GM18951 (cell line): ENCODE data around the gene STEAP2.

Experiments
- POLR2A ChIP-seq: IDR thresholded peaks from 4 replicates; pipeline ENCODE4 v1.6.1; 2011; ENCODE audit warnings: mild to moderate bottlenecking; ENCODE audit not compliant: insufficient read length, insufficient read depth; ENCODE audit errors: extremely low read depth
- in situ Hi-C: fragments of 300-500 bp; cut with MboI; formaldehyde crosslinking; loops from one replicate; pipeline ENCODE4 v1.12.0; 2022; ENCODE audit warnings: low sequenced_read_pairs, mixed read lengths, inconsistent platforms; ENCODE audit not compliant: unreplicated experiment

STEAP2 gene

GRCh38 chr7:90213521-90213920 is 2.0 kb downstream of the STEAP2 start:
- TF ChIP-seq POLR2A = no peak
- in situ Hi-C loops = no loop called here

- in situ Hi-C loops = no loop called here
- TF ChIP-seq POLR2A = no peak
These were observed 4.6 kb downstream of the STEAP2 start for GRCh38 chr7:90216080-90216674.

GRCh38 chr7:90216771-90217170 is 5.2 kb downstream of the STEAP2 start:
- TF ChIP-seq POLR2A = no peak
- in situ Hi-C loops = no loop called here

GRCh38 chr7:90222390-90222789 is 10.8 kb downstream of the STEAP2 start:
- in situ Hi-C loops = no loop called here
- no peak for TF ChIP-seq POLR2A

GRCh38 chr7:90222811-90223725 is 11.5 kb downstream of the STEAP2 start:
- no peak for TF ChIP-seq POLR2A
- in situ Hi-C loops = no loop called here

- no peak for TF ChIP-seq POLR2A
- in situ Hi-C loops = no loop called here
These were observed 12.7 kb downstream of the STEAP2 start for GRCh38 chr7:90224195-90224594.

GRCh38 chr7:90225181-90225580 is 13.6 kb downstream of the STEAP2 start:
- TF ChIP-seq POLR2A = no peak
- in situ Hi-C loops = no loop called here

- TF ChIP-seq POLR2A = no peak
- in situ Hi-C loops = no loop called here
These were observed 14.1 kb downstream of the STEAP2 start for GRCh38 chr7:90225601-90226000.

GRCh38 chr7:90227259-90227658 is 15.7 kb downstream of the STEAP2 start:
- in situ Hi-C loops = no loop called here
- no peak for TF ChIP-seq POLR2A

- no peak for TF ChIP-seq POLR2A
- in situ Hi-C loops = no loop called here
These were observed 18.1 kb downstream of the STEAP2 start for GRCh38 chr7:90229682-90230081.

- in situ Hi-C loops = no loop called here
- TF ChIP-seq POLR2A = no peak
These were observed 19.3 kb downstream of the STEAP2 start for GRCh38 chr7:90230834-90231233.

GRCh38 chr7:90231304-90231703 is 19.8 kb downstream of the STEAP2 start:
- TF ChIP-seq POLR2A = no peak
- in situ Hi-C loops = no loop called here

- no peak for TF ChIP-seq POLR2A
- in situ Hi-C loops = no loop called here
These were observed 20.9 kb downstream of the STEAP2 start for GRCh38 chr7:90232430-90232829.

GRCh38 chr7:90233569-90233968 is 22.0 kb downstream of the STEAP2 start:
- TF ChIP-seq POLR2A = no peak
- in situ Hi-C loops = no loop called here

- TF ChIP-seq POLR2A = no peak
- in situ Hi-C loops = no loop called here
These were observed 25.3 kb downstream of the STEAP2 start for GRCh38 chr7:90236721-90237289.
